HG02885 (cell line): ENCODE data around the gene FAM193A.
"Not testable (repeated sequence)": the region's sequence is repeated elsewhere in the genome, so short reads cannot be mapped to it uniquely, and the experiment has no call there.

Source experiments
- ATAC-seq: cut with Tn5 transposase; IDR thresholded peaks from one replicate; pipeline ENCODE4 v1.9.1; 2021; ENCODE audit warnings: mild to moderate bottlenecking; ENCODE audit not compliant: unreplicated experiment, poor library complexity

Gene FAM193A

GRCh38 chr4:2570036-2570435 lies 33.6 kb downstream of the FAM193A start:
- no peak for ATAC-seq

- ATAC-seq: peak; percentile 78
Observed at GRCh38 chr4:2570551-2571222, 34.2 kb downstream of the FAM193A start.

- no peak for ATAC-seq
Observed at GRCh38 chr4:2572076-2572475, 35.6 kb downstream of the FAM193A start.

GRCh38 chr4:2572866-2573265 lies 36.4 kb downstream of the FAM193A start:
- no peak for ATAC-seq

- no peak for ATAC-seq
Observed at GRCh38 chr4:2574009-2574408, 37.6 kb downstream of the FAM193A start.

GRCh38 chr4:2574863-2575262 lies 38.4 kb downstream of the FAM193A start:
- ATAC-seq: no peak

- ATAC-seq: no peak
Observed at GRCh38 chr4:2576290-2576689, 39.8 kb downstream of the FAM193A start.

GRCh38 chr4:2578106-2578505 lies 41.7 kb downstream of the FAM193A start:
- ATAC-seq: no peak

- ATAC-seq: no peak
Observed at GRCh38 chr4:2579910-2580309, 43.5 kb downstream of the FAM193A start.

- ATAC-seq: no peak
Observed at GRCh38 chr4:2583092-2583491, 46.6 kb downstream of the FAM193A start.

- no peak for ATAC-seq
Observed at GRCh38 chr4:2583517-2583916, 47.1 kb downstream of the FAM193A start.

- no peak for ATAC-seq
Observed at GRCh38 chr4:2586502-2586901, 50.1 kb downstream of the FAM193A start.

- ATAC-seq: no peak
Observed at GRCh38 chr4:2587213-2587823, 50.9 kb downstream of the FAM193A start.

GRCh38 chr4:2588259-2588658 lies 51.8 kb downstream of the FAM193A start:
- no peak for ATAC-seq

- no peak for ATAC-seq
Observed at GRCh38 chr4:2591189-2591588, 54.7 kb downstream of the FAM193A start.

GRCh38 chr4:2592014-2592413 lies 55.6 kb downstream of the FAM193A start:
- ATAC-seq: not testable (repeated sequence)

GRCh38 chr4:2592572-2592971 lies 56.1 kb downstream of the FAM193A start:
- ATAC-seq: no peak

GRCh38 chr4:2593003-2593402 lies 56.6 kb downstream of the FAM193A start:
- ATAC-seq: no peak

GRCh38 chr4:2595436-2595835 lies 59.0 kb downstream of the FAM193A start:
- ATAC-seq: no peak

- no peak for ATAC-seq
Observed at GRCh38 chr4:2595952-2596552, 59.6 kb downstream of the FAM193A start.

GRCh38 chr4:2596611-2597010 lies 60.2 kb downstream of the FAM193A start:
- ATAC-seq: no peak
